Stimulated activated CD4-positive, alpha-beta T cell treated with anti-CD3 and anti-CD28 coated beads, TNF-alpha, amount 100 ng/mL, for 24 hours (primary cell): Measurements from ENCODE around the gene NPTX1.

ENCODE experiments used
- DNase-seq, 3 experiments: peaks; one replicate each; pipeline ENCODE4 v3.0.0-alpha.2; 2020; ENCODE audit warnings: low read depth in 3 of 3

The NPTX1 gene

DNA sequence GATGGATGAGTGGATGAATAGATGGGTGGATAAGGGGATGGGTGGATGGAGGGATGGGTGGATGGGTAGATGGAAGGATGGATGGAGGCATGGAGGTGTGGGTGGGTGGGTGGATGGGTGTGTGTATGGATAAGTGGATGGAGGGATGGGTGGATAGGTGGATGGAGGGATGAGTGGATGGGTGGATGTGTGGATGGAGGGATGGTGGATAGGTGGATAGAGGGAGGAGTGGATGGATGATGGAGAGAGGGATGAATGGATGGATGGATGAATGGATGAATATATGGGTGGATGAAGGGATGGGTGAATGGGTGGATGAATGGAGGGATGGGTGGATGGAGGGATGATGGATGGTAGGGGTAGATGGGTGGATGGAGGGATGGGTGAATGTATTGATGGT lies 27.5 kb upstream of the NPTX1 start:
- no peak for DNase-seq

DNA sequence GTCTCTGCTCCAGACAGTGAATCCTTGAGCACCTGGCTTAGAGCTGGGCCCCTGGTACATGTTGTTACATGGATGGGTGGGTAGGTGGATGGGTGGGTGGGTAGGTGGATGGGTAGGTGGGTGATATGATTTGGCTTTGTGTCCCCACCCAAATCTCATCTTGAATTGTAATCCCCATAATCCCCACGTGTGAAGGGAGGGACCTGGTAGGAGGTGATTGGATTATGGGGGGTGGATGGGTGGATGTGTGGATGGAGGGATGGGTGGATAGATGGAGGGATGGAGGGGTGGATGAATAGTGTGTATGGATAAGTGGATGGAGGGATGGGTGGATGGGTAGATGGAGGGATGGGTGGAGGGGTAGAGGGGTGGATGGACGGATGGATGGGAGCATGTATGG lies 26.6 kb upstream of the NPTX1 start:
- no peak for DNase-seq

DNA sequence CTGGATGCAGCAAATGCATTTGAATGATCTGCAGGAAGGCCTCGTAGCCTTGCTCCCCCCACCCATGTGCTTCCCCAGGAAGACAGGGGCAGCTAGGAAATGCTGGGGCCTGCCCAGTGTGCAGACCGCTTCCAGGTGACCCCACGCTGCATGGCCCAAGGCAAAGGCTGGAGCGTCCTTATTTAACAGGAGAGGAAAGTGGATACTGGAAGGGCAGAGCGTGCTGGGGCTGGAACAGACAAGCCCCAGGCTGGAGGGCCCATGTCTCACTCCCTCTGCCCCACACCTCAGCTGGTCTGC lies 26.1 kb upstream of the NPTX1 start:
- no peak for DNase-seq

DNA sequence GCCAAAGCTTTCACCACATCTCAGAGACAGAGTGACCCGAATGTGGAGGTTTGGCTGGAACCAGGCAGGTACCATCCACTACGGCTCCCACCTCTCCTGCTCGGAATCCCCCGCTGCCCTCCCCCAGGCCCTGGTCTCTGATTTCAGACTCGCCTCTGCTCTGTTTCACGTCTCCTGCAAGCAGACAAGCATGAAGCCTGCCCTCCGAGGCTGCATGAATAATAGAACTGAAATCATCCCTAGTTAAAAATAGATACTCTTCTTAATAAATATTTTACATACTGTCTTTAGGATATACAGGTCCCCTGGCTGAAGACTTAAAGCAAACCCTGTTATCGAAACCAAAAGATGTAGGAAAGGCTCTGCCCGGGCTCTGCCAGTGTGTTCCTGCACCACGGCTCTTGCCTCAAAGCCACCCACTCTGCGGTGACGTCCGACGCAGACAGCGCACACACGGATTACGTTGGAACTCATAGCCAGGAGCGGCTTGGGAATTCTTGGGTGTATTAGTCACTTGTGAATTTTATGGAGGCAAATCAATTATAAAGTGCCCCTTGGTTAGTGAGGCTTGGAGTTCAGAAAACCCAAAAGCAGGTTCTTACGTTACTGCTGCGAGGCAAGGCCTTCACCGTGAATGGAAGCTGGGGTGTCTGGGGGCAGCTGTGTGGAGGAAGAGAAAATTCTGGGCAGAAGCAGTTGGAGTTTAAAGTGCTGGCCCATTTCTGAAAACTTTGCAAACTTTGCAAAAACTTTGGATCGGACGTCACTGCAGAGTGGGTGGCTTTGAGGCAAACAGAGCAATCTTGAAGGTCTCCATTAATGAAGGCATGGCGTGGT lies 25.6 kb upstream of the NPTX1 start:
- no peak for DNase-seq

DNA sequence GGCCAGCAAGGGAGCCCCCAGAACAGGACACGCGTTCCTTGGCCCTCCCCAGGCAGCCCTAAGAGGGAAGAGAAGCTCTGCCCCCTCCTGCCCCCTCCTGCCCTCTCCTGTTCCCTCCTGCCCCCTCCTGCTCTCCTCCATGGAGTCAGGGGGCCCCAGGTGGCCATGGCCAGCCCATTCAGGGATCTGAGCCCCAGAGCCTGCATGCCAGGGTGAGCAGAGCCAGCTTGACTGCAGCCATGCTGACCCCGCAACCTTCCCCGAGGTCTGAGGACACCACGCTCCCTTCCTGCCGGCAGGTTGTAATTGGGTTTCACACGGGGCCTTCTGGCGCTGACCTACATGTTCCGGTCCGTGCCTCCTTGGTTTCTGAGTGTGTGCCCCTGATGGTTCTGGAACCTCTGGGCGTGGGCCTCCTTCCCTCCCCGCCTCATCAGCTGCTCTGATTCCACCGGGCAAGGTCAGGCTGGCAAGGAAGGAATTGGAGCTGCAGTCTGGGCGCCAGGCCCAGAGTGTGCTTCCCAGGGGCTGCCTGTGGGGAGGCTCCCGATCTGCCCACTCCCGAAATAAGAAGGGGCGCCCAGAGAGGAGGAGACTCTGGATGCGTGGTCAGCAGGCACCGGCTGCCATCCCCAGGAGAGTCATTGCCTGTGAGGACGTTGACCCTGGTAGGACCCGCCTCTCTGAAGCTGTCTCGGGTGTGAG lies 23.7 kb upstream of the NPTX1 start:
- no peak for DNase-seq

DNA sequence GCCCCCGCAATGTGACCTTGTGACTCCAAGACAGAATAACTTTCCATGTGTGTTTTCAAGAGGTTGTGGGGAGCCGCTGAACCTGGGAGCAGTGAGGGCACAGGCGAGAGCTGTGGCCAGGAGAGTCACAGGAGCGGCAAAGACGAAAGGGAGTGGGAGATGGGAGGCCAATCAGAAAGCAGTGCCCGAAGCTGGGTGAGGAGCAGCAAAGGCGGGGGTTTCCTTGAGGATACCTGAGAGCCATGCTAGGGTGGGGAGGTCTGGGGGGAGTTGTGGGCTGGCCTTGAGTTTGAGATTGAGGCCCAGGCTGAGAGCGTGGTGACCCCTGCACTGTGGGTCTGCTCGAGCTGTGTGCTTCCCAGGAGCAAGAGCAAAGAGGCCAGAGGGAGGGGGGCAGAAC lies 23.2 kb upstream of the NPTX1 start:
- DNase-seq, result no peak

DNA sequence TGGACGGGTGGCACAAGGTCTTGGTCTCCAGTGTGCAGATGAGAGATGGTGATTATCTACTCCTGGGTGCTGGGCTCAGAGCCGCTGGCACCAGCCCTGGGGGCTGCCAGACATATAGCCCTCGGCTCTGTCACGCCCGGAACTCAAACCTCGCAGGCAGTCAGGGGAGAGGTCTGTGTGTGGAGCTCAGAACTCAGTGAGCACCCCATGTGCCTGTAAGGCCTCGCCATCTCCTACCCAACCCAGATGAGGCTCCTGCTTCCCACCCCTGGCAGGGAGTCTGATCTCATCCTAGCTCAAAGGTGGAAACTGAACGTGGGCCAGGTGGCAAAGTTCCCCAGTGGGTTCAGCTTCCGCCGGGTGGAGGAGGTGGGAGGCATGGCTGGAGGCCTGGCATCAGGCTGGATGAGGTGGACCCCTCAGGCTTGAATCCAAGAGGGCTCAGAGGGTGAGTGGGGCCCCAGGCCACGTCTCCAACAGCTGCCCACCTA lies 22.6 kb upstream of the NPTX1 start:
- no peak for DNase-seq

DNA sequence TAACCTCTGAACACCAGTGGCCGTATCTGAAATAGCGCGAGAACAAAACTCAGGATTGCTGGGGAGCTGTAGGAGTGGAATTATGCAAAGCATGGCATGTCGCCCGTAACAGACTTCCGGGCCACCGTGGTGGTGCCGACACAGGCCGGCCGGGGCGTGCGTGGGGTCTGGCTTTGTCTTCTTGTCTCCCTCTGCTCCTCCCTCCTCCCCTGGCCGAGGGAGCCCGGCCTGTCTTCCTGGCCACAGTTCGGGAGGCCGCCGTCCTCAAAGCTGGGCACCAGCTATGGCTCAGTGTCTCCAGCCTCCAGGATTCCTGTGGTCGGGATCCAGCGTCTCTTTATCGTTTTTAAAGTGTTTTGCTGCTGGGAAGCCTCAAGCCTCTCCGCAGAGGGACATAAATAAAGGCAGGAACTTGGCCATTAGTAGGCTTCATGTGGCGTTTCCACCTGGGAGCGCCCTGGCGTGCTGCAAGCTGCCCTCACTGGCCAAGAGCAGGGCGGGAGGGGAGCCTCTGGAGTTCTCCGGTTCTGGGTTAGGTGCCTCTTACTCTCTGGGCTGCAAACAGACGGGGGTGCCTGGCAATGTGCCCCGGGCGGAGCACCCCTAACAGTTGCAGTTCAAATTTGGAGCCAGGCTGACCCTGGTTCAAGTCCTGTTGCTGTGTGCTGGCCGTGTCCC lies 22.0 kb upstream of the NPTX1 start:
- DNase-seq, result no peak

DNA sequence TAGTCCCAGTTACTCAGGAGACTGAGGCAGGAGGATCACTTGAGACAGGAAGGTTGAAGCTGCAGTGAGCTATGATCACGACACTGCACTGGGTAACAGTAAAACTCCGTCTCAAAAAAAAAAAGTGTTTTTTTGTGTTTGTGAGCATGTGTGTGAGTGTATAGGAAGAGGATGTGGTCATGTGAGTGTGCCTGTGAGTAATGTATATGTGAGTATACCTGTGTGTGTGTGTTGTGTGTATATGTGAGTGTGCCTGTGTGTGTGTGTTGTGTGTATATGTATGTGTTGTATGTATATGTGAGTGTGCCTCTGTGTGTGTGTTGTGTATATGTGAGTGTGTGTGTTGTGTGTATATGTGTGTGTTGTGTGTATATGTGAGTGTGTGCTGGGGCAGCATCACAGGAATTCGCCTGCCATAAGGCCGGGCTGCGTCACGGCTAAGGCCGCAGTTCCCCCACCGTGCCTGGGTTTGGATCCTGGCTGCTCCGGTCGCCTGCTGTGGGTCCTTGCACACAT lies 21.4 kb upstream of the NPTX1 start:
- DNase-seq, result no peak

DNA sequence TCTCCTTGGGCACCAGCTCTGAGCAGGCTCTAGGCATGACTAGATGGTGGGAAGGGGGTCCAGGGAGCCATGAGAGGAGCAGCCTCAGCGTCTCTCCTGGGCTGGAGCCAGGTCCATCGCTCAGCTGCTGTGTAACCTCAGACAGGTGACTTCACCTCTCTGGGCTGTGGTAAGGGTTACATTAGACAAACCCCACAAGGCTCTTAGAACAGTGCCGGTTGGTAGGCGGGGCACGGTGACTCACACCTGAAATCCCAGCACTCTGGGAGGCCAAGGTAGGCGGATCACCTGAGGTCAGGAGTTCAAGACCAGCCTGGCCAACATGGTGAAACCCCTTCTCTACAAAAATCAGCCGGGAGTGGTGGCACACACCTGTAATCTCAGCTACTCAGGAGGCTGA lies 18.1 kb upstream of the NPTX1 start:
- DNase-seq, result no peak

DNA sequence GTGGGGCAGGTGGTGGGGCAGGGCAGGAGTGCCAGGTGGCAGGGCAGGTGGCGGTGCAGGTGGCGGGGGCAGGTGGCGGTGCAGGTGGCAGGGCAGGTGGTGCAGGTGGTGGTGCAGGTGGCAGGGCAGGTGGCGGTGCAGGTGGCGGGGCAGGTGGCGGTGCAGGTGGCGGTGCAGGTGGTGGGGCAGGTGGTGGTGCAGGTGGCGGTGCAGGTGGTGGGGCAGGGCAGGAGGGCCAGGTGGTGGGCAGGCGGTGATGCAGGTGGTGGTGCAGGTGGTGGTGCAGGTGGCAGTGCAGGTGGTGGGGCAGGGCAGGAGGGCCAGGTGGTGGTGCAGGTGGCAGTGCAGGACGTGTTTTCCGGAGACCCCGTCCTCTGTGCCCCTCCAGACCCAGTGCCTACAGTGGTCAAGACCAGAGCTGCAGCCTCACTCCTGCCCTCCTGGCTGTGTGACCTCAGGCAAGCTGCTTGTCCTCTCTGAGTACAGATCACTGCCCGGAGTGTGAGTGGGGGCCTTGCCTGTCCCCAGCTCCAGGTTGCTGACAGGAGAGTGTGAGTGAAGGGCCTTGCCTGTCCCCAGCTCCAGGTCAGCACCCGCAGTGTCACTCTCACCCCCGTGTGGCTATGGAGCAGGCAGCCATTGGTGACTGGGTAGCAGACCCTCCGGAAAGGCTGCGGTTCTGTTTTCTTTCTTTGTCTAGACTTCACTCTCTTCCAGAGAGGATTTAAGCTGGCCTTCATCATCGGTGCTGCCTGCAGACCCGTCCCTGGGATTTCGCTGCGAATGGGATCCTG lies 16.1 kb upstream of the NPTX1 start:
- no peak for DNase-seq

DNA sequence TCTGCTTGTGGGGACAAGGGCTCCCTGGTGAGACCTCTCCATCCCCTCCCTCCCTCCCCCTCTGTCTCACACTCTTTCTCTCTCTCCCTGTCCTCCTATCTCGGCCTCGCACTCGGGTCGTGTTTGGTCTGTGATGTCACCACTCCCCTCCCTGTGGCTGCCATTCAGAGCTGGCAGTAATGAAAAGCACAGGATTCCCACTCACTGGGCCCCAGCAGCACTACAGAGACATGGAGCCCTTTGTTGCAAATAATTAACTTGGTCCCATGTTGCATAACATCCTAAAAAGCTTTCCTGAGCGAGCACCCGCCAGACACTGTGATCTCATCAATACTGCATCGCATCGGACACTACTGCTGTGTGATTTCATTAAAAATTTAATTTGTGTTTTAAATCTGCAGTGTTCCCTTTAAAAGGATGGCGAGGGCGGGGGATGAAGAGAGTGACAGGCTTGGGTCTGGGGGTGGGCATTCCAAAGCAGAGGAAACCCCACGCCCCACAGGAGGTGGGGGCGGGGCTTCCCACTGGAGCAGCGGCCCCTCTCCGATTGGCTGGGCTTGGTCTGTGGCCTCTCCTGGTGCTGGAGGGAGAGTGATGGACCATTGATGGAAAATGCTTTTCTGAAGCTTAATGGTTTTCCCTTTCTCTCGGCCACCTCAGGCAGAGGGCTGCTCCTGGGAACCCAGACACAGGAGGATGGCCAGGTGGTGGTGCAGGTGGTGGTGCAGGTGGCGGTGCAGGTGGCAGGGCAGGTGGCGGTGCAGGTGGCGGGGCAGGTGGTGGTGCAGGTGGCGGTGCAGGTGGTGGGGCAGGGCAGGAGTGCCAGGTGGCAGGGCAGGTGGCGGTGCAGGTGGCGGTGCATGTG lies 15.3 kb upstream of the NPTX1 start:
- DNase-seq, result no peak

DNA sequence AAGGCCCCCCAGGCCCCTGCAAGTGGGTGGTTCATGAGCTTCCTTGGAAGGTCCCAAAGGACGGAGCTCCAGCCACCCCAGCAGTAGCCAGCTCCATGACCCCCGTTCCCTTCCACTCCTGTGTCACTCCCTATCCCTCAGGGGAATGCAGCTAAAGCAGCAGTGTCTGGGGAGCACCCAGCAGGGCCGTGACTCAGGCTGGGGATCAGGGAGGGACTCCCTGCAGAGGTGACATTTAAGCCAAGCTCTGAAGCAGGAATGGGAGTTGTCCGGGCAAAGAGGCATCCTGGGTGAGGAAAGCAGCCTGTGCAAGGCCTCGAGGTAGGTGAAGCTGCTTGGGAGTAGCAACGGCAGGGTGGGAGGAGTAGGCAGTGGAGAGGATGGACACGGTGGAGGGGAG lies 11.1 kb upstream of the NPTX1 start:
- DNase-seq, result no peak

DNA sequence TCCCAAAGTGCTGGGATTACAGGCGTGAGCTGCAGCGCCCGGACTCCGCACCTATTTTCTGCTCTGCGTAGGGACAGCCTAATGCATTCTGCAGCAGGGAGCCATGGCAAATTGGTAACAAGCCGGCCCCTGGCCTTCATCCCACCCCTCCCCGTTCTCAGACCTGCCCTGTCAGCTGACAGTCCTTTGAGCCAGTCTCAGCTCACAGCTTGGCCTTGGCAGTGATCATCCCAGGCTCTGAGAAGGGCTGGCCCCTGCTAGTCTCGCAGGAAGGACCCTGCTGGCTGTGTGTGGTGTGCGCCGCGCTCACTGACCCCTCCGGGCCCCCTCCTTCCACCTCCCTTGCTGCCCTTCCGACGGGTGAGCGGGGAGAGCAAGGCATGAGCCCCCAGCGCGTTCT lies 10.3 kb upstream of the NPTX1 start:
- DNase-seq, result no peak

DNA sequence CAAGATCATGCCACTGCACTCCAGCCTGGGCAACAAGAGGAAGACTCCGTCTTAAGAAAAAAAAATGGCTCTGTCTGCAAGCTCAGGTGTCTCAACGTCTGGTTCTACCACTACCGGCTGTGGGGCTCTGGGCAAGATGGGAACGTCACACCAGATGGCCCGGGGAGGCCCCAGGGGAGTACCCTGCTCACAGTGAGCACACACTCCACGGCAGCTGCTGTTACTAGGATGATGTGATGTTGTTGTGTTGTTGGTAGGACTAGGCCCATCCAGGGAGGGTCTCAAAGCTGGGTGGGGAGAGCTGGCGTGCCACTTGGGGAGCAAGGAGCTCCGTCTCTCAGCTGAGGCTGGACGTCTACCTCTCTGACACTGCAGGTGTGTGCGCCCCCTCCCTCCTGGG lies 9.4 kb upstream of the NPTX1 start:
- no peak for DNase-seq

DNA sequence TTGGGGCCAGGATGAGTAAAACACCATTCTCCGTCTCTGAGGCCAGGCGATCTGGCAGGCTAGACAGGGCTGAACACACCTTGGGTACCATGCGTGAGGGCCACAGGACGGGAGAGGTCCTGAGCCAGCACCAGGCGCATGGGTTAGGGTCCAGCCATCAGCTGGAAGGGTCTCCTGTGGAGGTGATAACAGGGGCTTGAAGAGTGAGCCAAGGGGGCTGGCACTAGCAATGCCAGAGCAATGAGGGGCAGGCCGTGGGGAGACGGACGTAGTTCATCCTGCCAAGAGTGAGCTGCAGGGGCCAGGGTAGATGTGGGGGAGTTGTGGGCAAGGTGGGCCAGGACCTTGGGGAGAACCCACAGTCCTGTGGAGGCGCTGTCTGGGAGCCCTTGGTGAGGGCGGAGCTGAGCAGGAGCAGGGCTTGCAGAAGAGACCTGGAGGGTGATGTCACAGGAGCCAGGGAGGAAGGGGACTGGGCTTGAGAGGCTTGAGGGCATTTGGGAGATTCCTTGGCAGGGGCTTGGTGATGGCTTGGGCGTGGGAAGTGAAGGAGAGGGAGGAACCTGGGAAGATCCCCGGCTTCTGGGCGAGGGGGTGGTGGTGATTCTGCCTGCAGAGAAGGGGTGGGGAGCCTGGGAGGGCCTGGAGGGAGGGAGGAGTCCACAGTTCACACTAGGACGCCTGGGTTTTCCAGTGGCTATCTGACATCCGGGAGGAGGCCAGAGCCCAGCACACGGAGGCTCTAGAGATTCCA lies 6.3 kb upstream of the NPTX1 start:
- DNase-seq, result no peak

DNA sequence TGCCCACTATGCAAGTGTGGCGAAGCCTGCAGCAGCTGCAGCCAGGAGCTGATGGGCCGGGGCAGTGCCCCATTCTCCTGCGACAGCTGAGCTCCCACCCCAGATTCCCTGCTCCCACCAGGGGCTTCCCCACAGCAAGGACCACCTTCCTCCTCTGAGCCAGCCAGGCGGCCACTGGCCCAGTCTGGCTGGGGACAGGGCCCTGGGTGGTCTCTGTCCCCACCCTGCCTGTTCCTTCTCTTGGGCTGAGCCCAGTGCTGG lies 5.6 kb upstream of the NPTX1 start:
- no peak for DNase-seq

DNA sequence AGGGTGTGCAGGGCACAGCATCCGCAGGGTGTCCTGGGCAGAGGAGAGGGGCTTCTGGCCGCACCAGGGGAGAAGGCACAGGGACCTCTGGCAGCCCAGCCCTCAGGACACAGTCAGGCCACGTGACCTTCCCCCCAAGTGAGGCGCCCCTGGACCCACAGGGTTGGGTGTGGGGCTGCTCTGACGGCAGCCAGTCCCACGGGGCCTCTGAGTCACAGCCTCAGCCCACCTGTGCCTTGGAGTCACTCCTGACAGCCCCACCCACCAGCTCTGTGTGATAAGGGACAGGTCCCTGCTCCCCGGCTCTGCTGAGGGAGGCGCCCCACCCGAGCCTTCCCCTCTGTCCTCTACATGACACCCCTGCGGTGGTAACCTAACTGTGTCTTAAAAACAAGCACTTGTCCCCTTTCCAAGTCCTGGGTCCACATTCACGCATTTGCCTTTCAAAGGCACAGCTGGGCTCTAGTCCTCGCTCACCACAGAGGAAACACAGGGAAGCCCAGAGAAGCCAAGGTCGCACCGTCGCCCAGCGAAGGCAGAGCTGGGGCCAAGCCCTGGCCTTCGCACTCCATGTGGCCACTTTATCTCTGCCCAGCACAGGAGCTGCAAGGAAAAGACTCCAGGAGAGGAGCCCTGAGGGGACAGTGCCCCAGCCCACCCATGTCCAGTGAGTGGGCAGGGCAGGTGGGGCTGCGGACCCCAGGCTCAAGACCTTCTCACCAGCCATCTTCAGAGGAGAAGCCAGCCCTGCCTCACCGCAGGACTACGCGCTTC lies 5.1 kb upstream of the NPTX1 start:
- DNase-seq, result no peak

DNA sequence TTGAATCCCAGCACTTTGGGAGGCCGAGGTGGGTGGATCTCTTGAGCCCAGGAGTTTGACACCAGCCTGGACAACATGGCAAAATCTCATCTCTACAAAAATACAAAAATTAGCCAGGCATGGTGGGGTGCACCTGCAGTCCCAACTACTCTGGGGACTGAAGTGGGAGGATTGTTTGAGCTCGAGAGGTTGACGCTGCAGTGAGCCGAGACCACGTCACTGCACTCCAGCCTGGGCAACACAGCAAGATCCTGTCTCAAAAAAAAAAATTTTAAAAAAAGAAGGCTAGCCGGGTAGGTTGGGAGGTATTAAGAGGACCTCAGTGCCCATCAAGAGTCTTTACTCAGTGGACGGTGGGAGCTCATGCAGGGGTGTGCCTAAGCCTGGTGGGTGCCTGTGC lies 3.8 kb upstream of the NPTX1 start:
- DNase-seq, result no peak

DNA sequence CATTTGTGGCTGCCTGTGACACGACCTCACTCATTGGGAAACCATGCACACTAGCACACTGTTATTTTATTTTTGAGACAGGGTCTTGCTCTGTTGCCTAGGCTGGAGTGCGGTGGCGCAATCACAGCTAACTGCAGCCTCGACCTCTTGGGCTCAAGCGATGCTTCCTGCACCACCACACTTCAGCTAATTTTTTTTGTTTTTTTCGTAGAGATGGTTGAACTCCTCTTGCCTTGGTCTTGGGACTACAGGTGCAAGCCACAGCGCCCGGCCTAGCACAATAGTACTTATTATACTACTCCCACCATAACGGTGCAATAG lies 2.8 kb upstream of the NPTX1 start:
- no peak for DNase-seq
